HK-2 (cell line): Measurements from ENCODE around the gene UBAC1.
A peak's percentile ranks its signal among the peaks of the same experiment; 100 is the strongest.
"Not testable (repeated sequence)": the region's sequence is repeated elsewhere in the genome, so short reads cannot be mapped to it uniquely, and the experiment has no call there.

Experiments used
- DNase-seq: peaks from one replicate; pipeline ENCODE4 v3.0.0-alpha.2; 2018; ENCODE audit not compliant: unreplicated experiment

Gene UBAC1

GRCh38 chr9:135959814-135960213 is 1.4 kb downstream of the UBAC1 start:
- no peak for DNase-seq

GRCh38 chr9:135958485-135958884 is 2.7 kb downstream of the UBAC1 start:
- DNase-seq: no peak

- DNase-seq: no peak
Observed at GRCh38 chr9:135957431-135957830, 3.7 kb downstream of the UBAC1 start.

- no peak for DNase-seq
Observed at GRCh38 chr9:135956802-135957174, 4.4 kb downstream of the UBAC1 start.

- DNase-seq: no peak
Observed at GRCh38 chr9:135955934-135956801, 5.0 kb downstream of the UBAC1 start.

- no peak for DNase-seq
Observed at GRCh38 chr9:135952664-135953206, 8.4 kb downstream of the UBAC1 start.

GRCh38 chr9:135951889-135952663 is 9.1 kb downstream of the UBAC1 start:
- peak; percentile 74 for DNase-seq

- DNase-seq: not testable (repeated sequence)
Observed at GRCh38 chr9:135951310-135951709, 9.9 kb downstream of the UBAC1 start.

GRCh38 chr9:135950841-135951240 is 10.3 kb downstream of the UBAC1 start:
- not testable (repeated sequence) for DNase-seq

- DNase-seq: no peak
Observed at GRCh38 chr9:135950135-135950682, 11.0 kb downstream of the UBAC1 start.

GRCh38 chr9:135949501-135950134 is 11.6 kb downstream of the UBAC1 start:
- no peak for DNase-seq

- DNase-seq: no peak
Observed at GRCh38 chr9:135948968-135949367, 12.2 kb downstream of the UBAC1 start.

GRCh38 chr9:135948446-135948845 is 12.7 kb downstream of the UBAC1 start:
- no peak for DNase-seq

GRCh38 chr9:135947582-135947981 is 13.6 kb downstream of the UBAC1 start:
- no peak for DNase-seq

GRCh38 chr9:135947105-135947504 is 14.1 kb downstream of the UBAC1 start:
- not testable (repeated sequence) for DNase-seq

GRCh38 chr9:135946392-135946994 is 14.7 kb downstream of the UBAC1 start:
- DNase-seq: no peak

GRCh38 chr9:135945969-135946368 is 15.2 kb downstream of the UBAC1 start:
- no peak for DNase-seq

- no peak for DNase-seq
Observed at GRCh38 chr9:135944444-135945252, 16.5 kb downstream of the UBAC1 start.

GRCh38 chr9:135943604-135944003 is 17.6 kb downstream of the UBAC1 start:
- DNase-seq: not testable (repeated sequence)

GRCh38 chr9:135941288-135941995 is 19.7 kb downstream of the UBAC1 start:
- no peak for DNase-seq
